Measurements from ENCODE around the gene CSRP1. TPM values are rescaled to one million over a fixed set of nuclear protein-coding genes. Genes with fewer than 3 reads are reported as not detected.

The CSRP1 gene
- total and polyA plus RNA-seq, 9 of the 15 experiments (the other 6 are each of a cell fraction or from before 2014, with no cell fraction given): 6.8 to 39.4 (median 23.7) TPM

DNA sequence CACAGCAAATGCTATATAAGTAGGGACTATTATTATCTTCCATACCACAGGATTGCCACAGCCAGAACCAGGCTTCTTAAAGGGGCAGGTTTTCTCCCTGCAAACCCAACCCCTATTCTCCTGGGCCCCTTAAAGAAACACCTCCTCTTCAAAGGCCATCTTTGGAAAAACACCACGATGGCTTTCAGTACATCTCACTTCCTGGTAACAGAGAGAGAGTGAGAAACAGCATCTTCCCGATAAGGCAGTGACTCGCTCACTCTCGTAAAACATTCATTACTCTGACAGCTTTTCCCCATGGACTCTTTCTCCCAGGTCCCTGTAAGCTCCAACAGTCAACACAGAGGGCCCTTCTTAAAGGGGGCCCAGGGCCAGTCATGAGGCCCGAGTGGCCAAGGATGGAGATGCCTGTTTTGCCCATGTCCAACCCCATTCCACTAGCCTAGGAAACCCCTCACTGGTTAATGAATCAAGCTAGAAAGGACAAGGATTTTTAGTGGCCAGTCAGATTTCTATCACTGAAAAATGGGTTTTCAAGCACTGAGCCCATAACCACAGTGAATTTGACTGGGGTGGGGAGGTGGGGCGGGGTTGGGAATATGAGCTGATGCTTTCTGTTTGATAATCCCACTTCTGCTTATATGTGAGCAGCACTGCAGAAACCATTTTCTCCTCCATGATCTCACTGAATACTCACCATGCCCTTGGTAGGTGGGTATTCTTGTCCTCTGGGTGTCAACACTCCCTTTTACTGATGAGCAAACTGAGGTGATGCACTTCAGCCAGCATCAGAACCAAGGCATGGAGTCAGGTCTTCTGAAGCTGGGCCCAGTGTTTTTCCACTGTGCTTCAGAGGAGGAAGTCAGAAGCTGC lies 28.4 kb upstream of the CSRP1 start (continued):
- TF ChIP-seq, protein P1, sequence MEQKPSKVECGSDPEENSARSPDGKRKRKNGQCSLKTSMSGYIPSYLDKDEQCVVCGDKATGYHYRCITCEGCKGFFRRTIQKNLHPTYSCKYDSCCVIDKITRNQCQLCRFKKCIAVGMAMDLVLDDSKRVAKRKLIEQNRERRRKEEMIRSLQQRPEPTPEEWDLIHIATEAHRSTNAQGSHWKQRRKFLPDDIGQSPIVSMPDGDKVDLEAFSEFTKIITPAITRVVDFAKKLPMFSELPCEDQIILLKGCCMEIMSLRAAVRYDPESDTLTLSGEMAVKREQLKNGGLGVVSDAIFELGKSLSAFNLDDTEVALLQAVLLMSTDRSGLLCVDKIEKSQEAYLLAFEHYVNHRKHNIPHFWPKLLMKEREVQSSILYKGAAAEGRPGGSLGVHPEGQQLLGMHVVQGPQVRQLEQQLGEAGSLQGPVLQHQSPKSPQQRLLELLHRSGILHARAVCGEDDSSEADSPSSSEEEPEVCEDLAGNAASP (IDR thresholded peaks at IDR 0.05): no peak
- TF ChIP-seq, protein P2, sequence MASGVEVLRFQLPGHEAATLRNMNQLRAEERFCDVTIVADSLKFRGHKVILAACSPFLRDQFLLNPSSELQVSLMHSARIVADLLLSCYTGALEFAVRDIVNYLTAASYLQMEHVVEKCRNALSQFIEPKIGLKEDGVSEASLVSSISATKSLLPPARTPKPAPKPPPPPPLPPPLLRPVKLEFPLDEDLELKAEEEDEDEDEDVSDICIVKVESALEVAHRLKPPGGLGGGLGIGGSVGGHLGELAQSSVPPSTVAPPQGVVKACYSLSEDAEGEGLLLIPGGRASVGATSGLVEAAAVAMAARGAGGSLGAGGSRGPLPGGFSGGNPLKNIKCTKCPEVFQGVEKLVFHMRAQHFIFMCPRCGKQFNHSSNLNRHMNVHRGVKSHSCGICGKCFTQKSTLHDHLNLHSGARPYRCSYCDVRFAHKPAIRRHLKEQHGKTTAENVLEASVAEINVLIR (CRISPR knock-in tag; IDR thresholded peaks at IDR 0.05): no peak
- peak; percentile 33; the same call in 1 of the 2 replicates for TF ChIP-seq ETV5 (CRISPR knock-in tag; IDR thresholded peaks at IDR 0.05; ENCODE audit: low read depth)
- TF ChIP-seq JUNB (CRISPR knock-in tag; conservative IDR thresholded peaks at IDR 0.05): no peak
- TF ChIP-seq SIX5 (IDR thresholded peaks at IDR 0.05; ENCODE audit: borderline replicate concordance in 1 of 2, insufficient read depth in 1 of 2, low read depth in 1 of 2, low read length in 2 of 2): no peak
- TF ChIP-seq, protein P3, sequence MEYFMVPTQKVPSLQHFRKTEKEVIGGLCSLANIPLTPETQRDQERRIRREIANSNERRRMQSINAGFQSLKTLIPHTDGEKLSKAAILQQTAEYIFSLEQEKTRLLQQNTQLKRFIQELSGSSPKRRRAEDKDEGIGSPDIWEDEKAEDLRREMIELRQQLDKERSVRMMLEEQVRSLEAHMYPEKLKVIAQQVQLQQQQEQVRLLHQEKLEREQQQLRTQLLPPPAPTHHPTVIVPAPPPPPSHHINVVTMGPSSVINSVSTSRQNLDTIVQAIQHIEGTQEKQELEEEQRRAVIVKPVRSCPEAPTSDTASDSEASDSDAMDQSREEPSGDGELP (CRISPR knock-in tag; IDR thresholded peaks at IDR 0.05; ENCODE audit: borderline replicate concordance): peak; percentile 28; the same call in 1 of the 2 replicates
- no peak for TF ChIP-seq ATF1 (CRISPR knock-in tag; IDR thresholded peaks at IDR 0.05)
- TF ChIP-seq ATF1 (tag; IDR thresholded peaks at IDR 0.05): 0 out of 2 replicates have a peak, but pooled peaks have one; percentile 21
- TF ChIP-seq SRSF9 (IDR thresholded peaks at IDR 0.05; ENCODE audit: borderline replicate concordance, low read depth, low read length): no peak
- TF ChIP-seq SLC30A9 (CRISPR knock-in tag; IDR thresholded peaks at IDR 0.05): no peak
- peak; percentile 36; the same call in 1 of the 2 replicates for TF ChIP-seq BACH1 (tag; IDR thresholded peaks at IDR 0.05)
